GM19395 (cell line): ENCODE data around the gene OCEL1.

Experiments used
- ATAC-seq: cut with Tn5 transposase; IDR thresholded peaks from one replicate; pipeline ENCODE4 v1.9.1; 2021; ENCODE audit warnings: mild to moderate bottlenecking, moderate library complexity; ENCODE audit not compliant: unreplicated experiment

Gene OCEL1

DNA sequence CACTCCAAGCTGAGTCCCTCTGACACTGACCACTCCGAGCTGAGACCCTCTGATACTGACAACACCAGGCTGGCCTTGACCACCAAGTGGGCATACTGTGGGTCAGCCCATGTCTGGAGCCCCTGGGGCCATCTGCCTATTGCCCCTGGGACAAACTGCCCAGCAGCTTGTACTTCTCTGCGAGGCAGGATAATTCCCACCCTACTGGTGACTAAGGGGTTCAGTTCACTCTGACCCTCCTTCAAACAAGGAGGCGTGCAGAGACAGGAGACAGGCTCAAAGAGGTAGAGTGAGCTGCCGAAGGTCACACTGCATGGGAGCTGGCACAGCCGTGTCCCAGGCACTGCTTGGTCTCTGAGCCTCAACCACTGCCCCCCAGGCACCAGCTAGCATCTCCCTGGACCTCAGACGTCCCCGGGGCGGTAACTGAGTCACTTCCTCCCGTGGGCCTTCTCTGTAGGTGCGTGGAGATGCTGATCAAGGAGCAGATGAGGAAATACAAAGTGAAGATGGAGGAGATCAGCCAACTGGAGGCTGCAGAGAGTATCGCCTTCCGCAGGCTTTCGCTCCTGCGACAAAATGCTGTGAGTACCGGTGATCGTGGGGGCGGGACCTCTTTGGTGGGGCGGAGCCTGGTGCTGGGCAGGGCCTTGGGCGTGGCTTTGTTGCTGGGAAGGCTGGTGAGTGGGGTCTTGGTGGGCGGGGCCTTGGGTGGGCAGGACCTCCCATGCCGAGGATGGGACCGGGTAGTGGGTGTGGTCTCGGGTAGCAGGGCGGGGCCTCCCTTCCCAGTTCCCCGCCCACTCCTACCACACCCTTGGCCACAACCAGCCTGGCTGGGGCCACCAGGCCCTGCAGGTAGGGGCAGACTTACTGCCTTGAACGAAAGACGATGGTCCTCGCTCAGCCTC, 16.6 kb upstream of the OCEL1 start:
- ATAC-seq: no peak

DNA sequence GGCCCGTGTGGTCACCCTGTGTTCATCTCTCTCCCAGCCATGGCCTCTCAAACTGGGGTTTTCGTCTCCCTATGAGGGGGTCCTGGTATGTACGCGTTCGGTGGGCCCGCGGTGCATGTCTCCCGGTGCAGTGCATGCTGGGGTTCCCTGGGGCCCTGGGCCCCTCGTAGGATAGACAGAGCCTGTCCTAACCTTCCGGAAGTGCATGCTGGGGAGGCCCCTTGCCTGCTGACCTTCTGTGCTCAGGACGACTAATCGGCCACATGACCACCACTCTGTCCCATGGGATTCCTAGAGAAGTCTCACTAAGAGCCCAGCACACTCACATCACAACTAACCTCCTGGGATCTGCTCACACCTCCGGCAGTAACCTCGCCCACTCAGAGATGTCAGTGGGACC, 15.7 kb upstream of the OCEL1 start:
- ATAC-seq: no peak

DNA sequence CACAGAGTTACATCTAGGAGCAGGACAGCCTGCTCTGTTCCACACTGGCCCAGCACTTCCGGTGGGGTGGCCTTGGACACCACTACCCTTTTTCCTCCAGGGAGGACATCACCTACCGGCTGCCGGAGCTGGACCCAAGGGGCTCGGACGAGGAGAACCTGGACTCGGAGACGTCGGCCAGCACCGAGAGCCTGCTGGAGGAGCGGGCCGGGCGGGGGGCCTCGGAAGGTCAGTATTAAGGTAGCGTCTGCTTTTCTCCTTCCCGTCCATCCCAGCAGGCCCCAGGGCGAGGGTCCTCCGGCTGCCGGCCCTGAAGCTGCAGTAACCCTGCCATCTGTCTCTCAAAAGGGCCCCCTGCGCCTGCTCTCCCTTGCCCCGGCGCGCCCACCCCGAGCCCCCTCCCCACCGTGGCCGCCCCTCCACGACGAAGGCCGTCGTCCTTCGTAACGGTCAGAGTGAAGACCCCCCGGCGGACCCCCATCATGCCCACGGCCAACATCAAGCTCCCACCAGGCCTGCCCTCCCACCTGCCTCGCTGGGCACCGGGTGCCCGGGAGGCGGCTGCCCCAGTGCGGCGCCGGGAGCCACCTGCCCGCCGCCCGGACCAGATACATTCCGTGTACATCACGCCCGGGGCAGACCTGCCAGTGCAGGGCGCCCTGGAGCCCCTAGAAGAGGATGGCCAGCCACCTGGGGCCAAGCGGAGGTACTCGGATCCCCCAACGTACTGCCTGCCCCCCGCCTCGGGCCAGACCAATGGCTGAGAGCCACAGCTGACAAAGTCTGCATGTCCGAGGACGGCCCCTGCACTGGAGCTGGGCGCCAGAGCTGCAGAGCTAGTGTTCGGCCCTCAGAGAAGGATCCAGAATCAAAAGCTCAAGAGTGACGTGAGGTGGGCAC, 14.2 kb upstream of the OCEL1 start:
- ATAC-seq: no peak

DNA sequence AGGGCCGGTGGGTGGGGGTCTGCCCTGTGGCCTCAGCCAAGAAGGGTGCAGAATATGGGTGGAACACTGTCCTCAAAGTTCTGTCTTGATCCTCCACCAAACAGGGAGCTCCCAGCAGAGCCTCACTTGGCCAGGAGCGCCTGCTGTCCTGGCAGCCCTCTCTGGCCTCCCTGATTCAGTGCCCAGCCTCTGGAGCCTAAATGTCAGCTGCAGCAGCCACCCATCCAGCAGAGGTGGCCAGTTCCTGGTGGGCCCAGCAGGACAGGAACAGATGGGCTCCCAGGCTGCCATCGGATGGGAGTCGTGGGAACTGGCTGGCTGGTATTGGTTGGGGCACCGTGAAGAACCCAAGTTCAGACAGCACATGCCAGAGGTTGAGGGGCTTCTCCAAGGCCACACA, 12.7 kb upstream of the OCEL1 start:
- ATAC-seq: no peak

DNA sequence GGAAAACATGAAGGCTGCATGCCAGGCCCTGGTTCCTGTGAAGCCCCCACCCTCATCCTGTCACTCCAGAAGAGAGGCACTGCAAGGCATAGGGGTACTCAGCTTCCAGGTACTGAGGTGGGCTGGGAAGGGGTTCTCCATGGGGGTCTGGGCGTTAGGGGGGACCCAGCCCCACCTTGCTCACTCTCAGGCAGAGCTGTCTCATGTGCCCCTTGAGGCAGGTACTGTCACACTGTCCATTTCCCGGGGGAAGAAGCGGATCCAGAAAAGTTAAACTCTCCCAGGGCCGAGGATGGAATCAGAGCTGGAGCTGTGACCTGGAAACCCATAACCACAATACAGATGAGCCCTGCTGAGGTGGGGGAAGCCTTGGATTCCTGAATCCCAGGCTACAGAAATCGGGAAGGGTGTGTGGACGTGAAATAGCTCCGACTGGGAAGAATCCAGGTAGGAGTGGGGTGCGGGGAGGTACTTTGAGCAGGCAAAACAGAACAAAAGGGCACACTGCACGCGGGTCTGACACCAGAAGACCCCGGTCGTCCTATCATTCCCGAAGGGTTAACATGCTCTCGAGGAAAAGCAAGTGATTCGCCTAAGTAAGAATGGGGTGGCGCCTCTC, 11.4 kb upstream of the OCEL1 start:
- no peak for ATAC-seq

- ATAC-seq: peak; percentile 79
Observed at GRCh38 chr19:17215127-17215971, 10.7 kb upstream of the OCEL1 start, which contains the start of gene USE1. Gene USE1 (plus strand): TSS chr19:17215357. CDS start chr19:17215406, 49 bp downstream.

- ATAC-seq: no peak
Observed at GRCh38 chr19:17216058-17216670, 9.9 kb upstream of the OCEL1 start.

DNA sequence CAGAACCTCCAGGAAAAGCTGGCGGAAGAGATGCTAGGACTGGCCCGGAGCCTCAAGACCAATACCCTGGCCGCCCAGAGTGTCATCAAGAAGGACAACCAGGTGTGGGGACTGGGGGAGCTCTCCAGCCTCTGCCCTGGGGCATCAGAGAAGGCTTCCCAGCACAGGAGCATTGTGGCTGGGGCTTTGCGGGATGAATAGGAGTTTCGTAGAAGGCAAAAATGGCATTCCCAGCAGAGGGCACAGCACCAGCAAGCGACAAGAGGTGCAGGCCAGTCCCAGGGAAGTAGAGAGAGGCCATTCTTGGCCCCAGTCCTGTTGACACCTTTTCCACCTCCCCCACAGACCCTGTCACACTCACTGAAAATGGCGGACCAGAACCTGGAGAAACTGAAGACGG, 6.7 kb upstream of the OCEL1 start:
- no peak for ATAC-seq

DNA sequence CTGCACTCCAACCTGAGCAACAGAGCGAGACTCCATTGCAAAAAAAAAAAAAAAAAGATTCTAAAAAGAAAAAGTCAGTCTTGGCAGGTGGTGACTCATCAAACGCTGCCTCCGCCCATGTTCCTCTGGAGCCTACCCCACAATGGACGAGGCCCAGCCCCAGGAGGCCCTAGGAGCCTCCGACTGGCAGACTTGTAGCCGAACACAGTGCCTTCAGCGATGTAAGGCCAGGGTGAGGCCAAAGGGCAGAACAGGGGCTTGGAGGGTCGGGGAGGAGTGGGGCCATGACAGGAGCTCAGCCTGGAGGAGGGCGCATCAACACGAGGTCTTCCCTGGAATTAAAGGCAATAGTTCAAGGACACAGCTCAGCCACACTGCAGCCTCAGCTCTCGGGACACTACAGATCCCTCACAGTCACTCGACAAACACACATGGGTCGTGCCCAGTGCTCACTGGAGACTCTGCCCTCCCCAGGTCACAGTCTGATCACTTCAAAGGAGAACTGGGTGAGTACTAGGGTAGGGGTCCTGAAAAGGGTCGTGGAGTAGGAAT, 5.7 kb upstream of the OCEL1 start:
- ATAC-seq: no peak

DNA sequence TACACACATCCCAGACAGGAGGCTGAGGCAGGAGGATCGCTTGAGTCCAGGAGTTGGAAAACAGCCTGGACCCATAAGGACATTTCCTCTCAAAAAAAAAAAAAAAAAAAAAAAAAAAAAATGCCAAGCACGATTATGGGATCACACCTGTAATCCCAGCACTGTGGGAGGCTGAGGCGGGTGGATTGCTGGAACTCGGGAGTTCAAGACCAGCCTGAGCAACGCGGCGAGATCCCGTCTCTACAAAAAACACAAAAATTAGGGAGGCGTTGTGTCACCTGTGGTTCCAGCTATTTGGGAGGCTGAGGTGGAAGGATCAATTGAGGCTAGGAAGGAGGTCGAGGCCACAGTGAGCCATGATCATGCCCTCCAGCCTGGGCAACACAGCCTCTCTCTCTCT, 973 bp upstream of the OCEL1 start:
- no peak for ATAC-seq

- no peak for ATAC-seq
Observed at GRCh38 chr19:17227798-17228367, 1.9 kb downstream of the OCEL1 start.

- ATAC-seq: no peak
Observed at GRCh38 chr19:17229890-17230289, 3.9 kb downstream of the OCEL1 start.

GRCh38 chr19:17232258-17232657, 6.2 kb downstream of the OCEL1 start:
- no peak for ATAC-seq

DNA sequence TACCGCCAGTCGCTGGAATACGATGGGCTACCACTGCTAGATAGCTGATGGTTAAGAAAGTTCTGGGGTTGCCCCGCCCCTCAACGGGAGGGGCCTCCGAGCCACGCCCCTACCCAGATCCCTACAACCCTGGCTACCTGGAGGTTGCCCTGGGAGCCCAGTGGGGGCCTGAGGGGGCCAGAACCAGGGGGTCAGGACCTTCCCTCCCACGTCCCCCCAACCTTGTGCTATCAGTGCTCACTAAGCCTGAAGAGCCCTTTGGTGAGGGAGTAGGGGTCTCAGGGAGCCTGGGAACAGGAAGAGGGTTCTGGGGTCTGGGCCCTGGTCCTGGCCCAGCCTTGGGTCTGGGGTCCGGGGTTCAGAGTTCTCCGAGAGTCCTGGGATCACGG, 8.9 kb downstream of the OCEL1 start:
- peak; percentile 39 for ATAC-seq

GRCh38 chr19:17235300-17235970, 9.4 kb downstream of the OCEL1 start:
- peak; percentile 58 for ATAC-seq

DNA sequence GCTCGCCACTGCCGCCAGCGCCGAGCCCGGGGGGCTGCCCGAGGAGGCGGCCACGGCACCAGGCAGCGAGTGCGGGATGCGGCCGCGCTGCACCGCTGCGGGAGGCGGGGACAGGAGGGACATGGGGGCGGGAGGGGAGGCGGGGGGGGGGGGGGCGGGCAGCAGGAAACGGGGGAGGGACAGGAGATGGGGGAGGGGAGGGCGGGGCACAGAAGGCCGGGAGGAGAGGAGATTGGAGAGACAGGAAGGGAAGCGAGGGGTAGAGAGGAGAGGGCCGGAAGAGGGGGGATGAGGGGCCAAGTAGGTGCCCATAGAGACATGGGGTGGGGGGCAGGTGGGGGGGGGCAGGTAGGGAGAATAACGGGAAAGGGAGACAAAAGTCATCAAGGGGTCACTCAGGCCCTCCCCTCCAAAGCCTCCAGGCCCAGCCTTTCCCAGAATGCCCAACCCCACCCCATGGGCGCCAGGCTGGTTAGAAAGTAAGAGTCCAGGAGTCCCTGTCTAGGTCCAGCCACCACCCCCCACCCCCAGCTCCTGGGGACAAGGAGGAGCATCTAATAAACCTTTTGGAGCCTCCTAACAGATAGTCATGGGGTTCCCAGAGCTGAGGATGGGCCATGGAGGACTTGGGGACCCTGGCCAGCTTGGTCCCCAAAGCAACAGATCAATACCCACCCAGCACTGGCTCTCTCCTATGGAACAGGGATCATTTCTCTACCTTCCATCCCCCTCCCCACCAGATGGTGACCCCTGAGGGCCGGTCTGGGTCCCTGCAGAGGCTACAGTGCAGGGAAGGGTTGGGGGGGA, 10.1 kb downstream of the OCEL1 start:
- no peak for ATAC-seq

GRCh38 chr19:17236811-17237543, 11.0 kb downstream of the OCEL1 start:
- ATAC-seq: no peak
